ENCODE measurements around the gene TRNP1. TPM values are rescaled to one million over a fixed set of nuclear protein-coding genes. Genes with fewer than 3 reads are reported as not detected.
"Not testable (repeated sequence)": the region's sequence is repeated elsewhere in the genome, so short reads cannot be mapped to it uniquely, and the experiment has no call there.

The TRNP1 gene
- 31.9 TPM for polyA plus RNA-seq (2013, experiment 1 of 2; ENCODE audit: insufficient read length)
- polyA plus RNA-seq (2013, experiment 2 of 2; ENCODE audit: insufficient read length) = 36.3 TPM

- peak; percentile 80 for DNase-seq
Measured at GRCh38 chr1:26993237-26994019, at the start of gene TRNP1. Gene TRNP1, plus strand, starts transcription at chr1:26993692. Its CDS starts 95 bp downstream, at chr1:26993787.

GRCh38 chr1:26945138-26945537 lies 48.4 kb upstream of the TRNP1 start:
- DNase-seq = no peak

GRCh38 chr1:26945728-26946127 lies 47.8 kb upstream of the TRNP1 start:
- DNase-seq = no peak

GRCh38 chr1:26946270-26946669 lies 47.2 kb upstream of the TRNP1 start:
- no peak for DNase-seq

- DNase-seq = not testable (repeated sequence)
Measured at GRCh38 chr1:26948725-26949057, 44.8 kb upstream of the TRNP1 start.

- DNase-seq = no peak
Measured at GRCh38 chr1:26949266-26949925, 44.1 kb upstream of the TRNP1 start.

GRCh38 chr1:26949926-26950319 lies 43.6 kb upstream of the TRNP1 start:
- DNase-seq = no peak

- DNase-seq = no peak
Measured at GRCh38 chr1:26950602-26951001, 42.9 kb upstream of the TRNP1 start.

- no peak for DNase-seq
Measured at GRCh38 chr1:26951216-26951615, 42.3 kb upstream of the TRNP1 start.

- DNase-seq = no peak
Measured at GRCh38 chr1:26951821-26952497, 41.5 kb upstream of the TRNP1 start.

- DNase-seq = no peak
Measured at GRCh38 chr1:26953374-26953773, 40.1 kb upstream of the TRNP1 start.

GRCh38 chr1:26956321-26956720 lies 37.2 kb upstream of the TRNP1 start:
- DNase-seq = no peak

GRCh38 chr1:26957306-26957705 lies 36.2 kb upstream of the TRNP1 start:
- no peak for DNase-seq

- no peak for DNase-seq
Measured at GRCh38 chr1:26959270-26959669, 34.2 kb upstream of the TRNP1 start.

GRCh38 chr1:26959722-26960624 lies 33.5 kb upstream of the TRNP1 start, which contains the start of gene KDF1:
Gene KDF1, minus strand, starts transcription at chr1:26960468. Its CDS starts 8,088 bp downstream, at chr1:26952380.
- no peak for DNase-seq

GRCh38 chr1:26960625-26960966 lies 32.9 kb upstream of the TRNP1 start:
- DNase-seq = no peak

- peak; percentile 94 for DNase-seq
Measured at GRCh38 chr1:26961826-26962225, 31.7 kb upstream of the TRNP1 start.

- no peak for DNase-seq
Measured at GRCh38 chr1:26965213-26965612, 28.3 kb upstream of the TRNP1 start.

- no peak for DNase-seq
Measured at GRCh38 chr1:26965628-26966027, 27.9 kb upstream of the TRNP1 start.

- no peak for DNase-seq
Measured at GRCh38 chr1:26970810-26971209, 22.7 kb upstream of the TRNP1 start.

- DNase-seq = no peak
Measured at GRCh38 chr1:26971590-26971989, 21.9 kb upstream of the TRNP1 start.

- peak; percentile 40 for DNase-seq
Measured at GRCh38 chr1:26972390-26972789, 21.1 kb upstream of the TRNP1 start.
